Activated T-cell treated with anti-CD3 and anti-CD28 coated beads, Interleukin-2, amount 50 U/mL, for 48 hours (primary cell): ENCODE measurements around the gene ZNF143.

Experiments
- DNase-seq, 2 experiments: peaks; one replicate each; pipeline ENCODE4 v3.0.0-alpha.2; 2020

Gene ZNF143

DNA sequence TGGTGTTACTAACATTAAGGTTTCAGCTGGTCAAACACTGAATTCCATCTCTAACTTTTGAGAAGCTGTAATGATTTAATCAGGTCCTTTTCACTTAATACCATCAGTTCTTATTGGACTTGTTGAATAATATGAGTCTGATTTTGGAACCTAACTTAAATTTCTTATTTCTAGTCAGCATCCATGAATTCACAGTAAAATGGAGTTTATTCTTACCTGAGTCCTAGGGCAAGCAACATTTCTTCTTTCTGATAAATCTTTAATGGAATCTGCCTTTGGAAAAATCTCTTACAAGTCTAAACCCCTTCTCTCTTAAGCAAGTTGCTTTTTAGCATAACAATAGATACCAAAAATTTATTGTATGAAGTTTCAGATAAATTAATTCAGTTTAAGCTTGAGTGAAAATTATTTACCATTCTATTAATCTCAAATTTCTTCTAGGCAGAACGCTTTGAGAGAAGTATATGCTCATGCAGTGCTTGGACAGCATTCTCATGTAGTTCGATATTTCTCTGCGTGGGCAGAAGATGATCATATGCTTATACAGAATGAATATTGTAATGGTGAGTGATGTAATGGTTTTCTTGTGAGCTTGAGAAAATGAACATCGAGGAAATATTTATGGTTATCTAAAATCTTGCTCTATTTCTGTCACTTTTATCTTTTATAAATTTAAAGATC lies 116.0 kb downstream of the ZNF143 start:
- no peak for DNase-seq

DNA sequence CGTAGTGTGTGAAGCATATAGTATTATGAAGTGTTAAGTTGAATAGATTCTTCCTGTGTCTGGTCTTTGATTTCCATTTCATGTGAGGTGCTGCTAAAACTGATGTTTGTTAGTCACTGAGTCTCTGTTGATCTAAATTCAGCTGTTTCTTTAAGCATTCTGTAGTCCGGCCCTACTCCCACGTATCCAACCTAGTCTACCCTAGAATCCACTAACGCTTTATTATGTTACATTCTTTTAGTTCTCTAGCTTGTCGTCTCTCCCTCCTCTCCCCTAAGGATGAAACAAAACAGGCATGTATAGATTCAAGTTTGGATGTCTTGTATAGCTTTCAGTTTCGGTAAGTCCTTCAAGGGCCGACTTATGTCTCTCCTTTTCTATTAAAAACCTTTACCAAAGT lies 116.7 kb downstream of the ZNF143 start:
- no peak for DNase-seq
